SJSA1 (cell line): ENCODE data around the gene OR4A16. TPM values are rescaled to one million over a fixed set of nuclear protein-coding genes. Genes with fewer than 3 reads are reported as not detected.

Experiments
- DNase-seq, 2 experiments: peaks; one replicate each; pipeline ENCODE4 v3.0.0-alpha.2; 2015 to 2020; ENCODE audit warnings: low spot score in 2 of 2, low read depth in 1 of 2
- H3K27ac ChIP-seq: fragments of 250-450 bp; sonication (Bioruptor Pico); 2 replicates; pipeline ENCODE4 v1.5.1; 2020; ENCODE audit warnings: mild to moderate bottlenecking, moderate library complexity
- H3K27me3 ChIP-seq: fragments of 250-450 bp; sonication (Bioruptor Pico); replicated peaks from 2 replicates; pipeline ENCODE4 v1.5.1; 2020; ENCODE audit warnings: mild to moderate bottlenecking, moderate library complexity
- H3K36me3 ChIP-seq: fragments of 250-450 bp; sonication (Bioruptor Pico); 2 replicates; pipeline ENCODE4 v1.5.1; 2020; ENCODE audit warnings: mild to moderate bottlenecking
- H3K4me1 ChIP-seq: fragments of 250-450 bp; sonication (Bioruptor Pico); replicated peaks from 2 replicates; pipeline ENCODE4 v1.6.1; 2021; ENCODE audit warnings: mild to moderate bottlenecking
- H3K4me3 ChIP-seq: fragments of 250-450 bp; sonication (Bioruptor Pico); 2 replicates; pipeline ENCODE4 v1.5.1; 2020; ENCODE audit warnings: mild to moderate bottlenecking
- H3K9me3 ChIP-seq: fragments of 250-450 bp; sonication (Bioruptor Pico); replicated peaks from 2 replicates; pipeline ENCODE4 v1.5.1; 2020; ENCODE audit warnings: mild to moderate bottlenecking
- total RNA-seq: library from RNA; depleted of rRNA; stranded (reverse); fragments of >200 nt; shearing (Covaris generic); gene quantifications from 2 replicates; pipeline ENCODE4 v1.2.3, GENCODE V29; 2014; rRNA removed

OR4A16 gene
- not detected in 2 replicates for total RNA-seq

GRCh38 chr11:55342901-55343300, at the start of gene OR4A16:
Gene OR4A16 (plus strand): TSS chr11:55343201. CDS start chr11:55343201, 0 bp downstream.
- Histone ChIP-seq H3K27ac (no peak within 1 kb of the TSS), H3K4me3 (no peak within 1 kb of the TSS)
- no peak for DNase-seq

GRCh38 chr11:55324500-55324899, 18.5 kb upstream of the OR4A16 start:
- H3K9me3 ChIP-seq, result no peaks in the 10 kb centered on the region
- no peaks in the 10 kb centered on the region for H3K4me1 ChIP-seq
- no peak overlapping the region for H3K27ac ChIP-seq
- H3K36me3 ChIP-seq, result no peaks in the 10 kb centered on the region
- no peaks in the 10 kb centered on the region for H3K27me3 ChIP-seq
- DNase-seq, result no peak
- H3K4me3 ChIP-seq, result no peak overlapping the region

More at GRCh38 chr11:55342901-55343300, at the start of gene OR4A16:
- Histone ChIP-seq H3K36me3 (no peaks in the 10 kb centered on the region), H3K9me3 (no peaks in the 10 kb centered on the region), H3K27me3 (no peaks in the 10 kb centered on the region), H3K4me1 (no peaks in the 10 kb centered on the region)

- DNase-seq, result no peak
- no peaks in the 10 kb centered on the region for H3K36me3 ChIP-seq
- no peaks in the 10 kb centered on the region for H3K9me3 ChIP-seq
- H3K27me3 ChIP-seq, result no peaks in the 10 kb centered on the region
- H3K4me3 ChIP-seq, result no peak overlapping the region
- H3K4me1 ChIP-seq, result no peaks in the 10 kb centered on the region
- H3K27ac ChIP-seq, result no peak overlapping the region
Measured at GRCh38 chr11:55345306-55345705, 2.3 kb downstream of the OR4A16 start.

- H3K27ac ChIP-seq, result no peak overlapping the region
- no peaks in the 10 kb centered on the region for H3K27me3 ChIP-seq
- no peaks in the 10 kb centered on the region for H3K36me3 ChIP-seq
- H3K4me3 ChIP-seq, result no peak overlapping the region
- H3K9me3 ChIP-seq, result 0 out of 2 replicates have a peak, but pooled peaks cover 3% of the 10 kb centered on the region
- H3K4me1 ChIP-seq, result no peaks in the 10 kb centered on the region
- DNase-seq, result no peak
Measured at GRCh38 chr11:55349032-55349431, 6.0 kb downstream of the OR4A16 start.

GRCh38 chr11:55357560-55358184, 14.7 kb downstream of the OR4A16 start:
- Histone ChIP-seq H3K27me3 (no peaks in the 10 kb centered on the region), H3K27ac (no peak overlapping the region), H3K4me1 (no peaks in the 10 kb centered on the region), H3K4me3 (no peak overlapping the region), H3K9me3 (peaks cover 9% of the 10 kb centered on the region; the same call in 1 of the 2 replicates), H3K36me3 (no peaks in the 10 kb centered on the region)
- no peak for DNase-seq

GRCh38 chr11:55367674-55368073, 24.7 kb downstream of the OR4A16 start, which contains the start of gene OR4A15:
Gene OR4A15 (plus strand): TSS chr11:55367974. CDS start chr11:55367974, 0 bp downstream.
- Histone ChIP-seq H3K4me1 (no peaks in the 10 kb centered on the region), H3K9me3 (peaks cover 2% of the 10 kb centered on the region; the same call in 1 of the 2 replicates), H3K4me3 (no peak within 1 kb of the TSS), H3K27me3 (no peaks in the 10 kb centered on the region), H3K27ac (no peak within 1 kb of the TSS), H3K36me3 (no peaks in the 10 kb centered on the region)
- no peak for DNase-seq

Other genes starting within 250 kb of the OR4A16 start
- not detected in 2 replicates for gene TRIM48, start 81.0 kb upstream of the OR4A16 start, total RNA-seq
- not detected in 2 replicates for gene OR4A15, start 24.8 kb downstream of the OR4A16 start, total RNA-seq
- not detected in 2 replicates for gene OR4C15, start 211.3 kb downstream of the OR4A16 start, total RNA-seq
- gene OR4C16, start 228.9 kb downstream of the OR4A16 start, total RNA-seq, result not detected in 2 replicates